Activated CD4-positive, CD25-positive, alpha-beta regulatory T cell treated with anti-CD3 and anti-CD28 coated beads, Interleukin-2, amount 50 U/mL, for 72 hours (primary cell): Measurements from ENCODE around the gene LRIG2.
"Not testable (repeated sequence)": the region's sequence is repeated elsewhere in the genome, so short reads cannot be mapped to it uniquely, and the experiment has no call there.

ENCODE experiments used
- DNase-seq: peaks from one replicate; pipeline ENCODE4 v3.0.0; 2021

The LRIG2 gene

GRCh38 chr1:113072757-113073478, at the start of gene LRIG2:
Gene LRIG2 (plus strand): TSS chr1:113073198. CDS start chr1:113073407, 209 bp downstream.
- peak; percentile 96 for DNase-seq

- DNase-seq: not testable (repeated sequence)
Measured at GRCh38 chr1:113023316-113023715, 49.7 kb upstream of the LRIG2 start.

GRCh38 chr1:113027007-113027406, 46.0 kb upstream of the LRIG2 start:
- DNase-seq: no peak

- no peak for DNase-seq
Measured at GRCh38 chr1:113027449-113027848, 45.5 kb upstream of the LRIG2 start.

GRCh38 chr1:113029822-113030221, 43.2 kb upstream of the LRIG2 start:
- DNase-seq: no peak

- no peak for DNase-seq
Measured at GRCh38 chr1:113031171-113031933, 41.6 kb upstream of the LRIG2 start.

- DNase-seq: no peak
Measured at GRCh38 chr1:113035086-113035485, 37.9 kb upstream of the LRIG2 start.

GRCh38 chr1:113036639-113037321, 36.2 kb upstream of the LRIG2 start:
- no peak for DNase-seq

GRCh38 chr1:113040041-113040440, 33.0 kb upstream of the LRIG2 start:
- DNase-seq: no peak

- DNase-seq: no peak
Measured at GRCh38 chr1:113040718-113041412, 32.1 kb upstream of the LRIG2 start.

GRCh38 chr1:113041569-113042284, 31.3 kb upstream of the LRIG2 start:
- no peak for DNase-seq

- DNase-seq: no peak
Measured at GRCh38 chr1:113042285-113043143, 30.5 kb upstream of the LRIG2 start.

GRCh38 chr1:113043144-113043488, 29.9 kb upstream of the LRIG2 start:
- not testable (repeated sequence) for DNase-seq

- DNase-seq: no peak
Measured at GRCh38 chr1:113046569-113046968, 26.4 kb upstream of the LRIG2 start.

GRCh38 chr1:113048064-113048463, 24.9 kb upstream of the LRIG2 start:
- DNase-seq: no peak

- DNase-seq: no peak
Measured at GRCh38 chr1:113053344-113054126, 19.5 kb upstream of the LRIG2 start.

GRCh38 chr1:113055570-113055969, 17.4 kb upstream of the LRIG2 start:
- no peak for DNase-seq

- DNase-seq: no peak
Measured at GRCh38 chr1:113057006-113057405, 16.0 kb upstream of the LRIG2 start.

- no peak for DNase-seq
Measured at GRCh38 chr1:113058941-113059706, 13.9 kb upstream of the LRIG2 start.

- not testable (repeated sequence) for DNase-seq
Measured at GRCh38 chr1:113063456-113063855, 9.5 kb upstream of the LRIG2 start.
